IMR-90 (cell line): ENCODE results near the gene PALM2AKAP2. TPM values are rescaled to one million over a fixed set of nuclear protein-coding genes. Genes with fewer than 3 reads are reported as not detected.

Experiments
- ATAC-seq: fragments of 200-7000 bp; cut with Tn5 transposase; 2 replicates; pipeline ENCODE4 v1.9.1; 2020; ENCODE audit warnings: low read depth, mild to moderate bottlenecking, moderate library complexity
- BruUV-seq: library from RNA; stranded (reverse); fragments of 400-500 nt; replicated peaks from 2 replicates; lab custom pipeline; 2021; lab: Mats Ljungman, UMichigan
- CTCF ChIA-PET: fragments of 300-600 bp; formaldehyde crosslinking; extraction: SDS; loops from one replicate; lab custom pipeline; 2021; ENCODE audit warnings: antibody characterized with exemption; lab: Yijun Ruan, JAX
- POLR2A ChIA-PET: fragments of 300-600 bp; sonication (Branson Sonifier 250); formaldehyde crosslinking; loops from one replicate; lab custom pipeline; 2022; ENCODE audit warnings: antibody characterized with exemption; ENCODE audit not compliant: unreplicated experiment; lab: Charles Lee
- DNase-seq: peaks from one replicate; pipeline ENCODE4 v3.0.0; 2013
- H2AFZ ChIP-seq: replicated peaks from 2 replicates; pipeline ENCODE3; 2013; ENCODE audit warnings: low read length, mild to moderate bottlenecking; ENCODE audit not compliant: poor library complexity
- H2AK5ac ChIP-seq: 2 replicates; pipeline ENCODE4 v1.6.1; 2013; ENCODE audit warnings: low read depth, low read length, inconsistent platforms
- H2AK9ac ChIP-seq: replicated peaks from 2 replicates; pipeline ENCODE3; 2013; ENCODE audit warnings: mild to moderate bottlenecking, low read depth, low read length, moderate library complexity; ENCODE audit not compliant: poor library complexity
- H2BK120ac ChIP-seq: 2 replicates; pipeline ENCODE4 v1.6.1; 2013; ENCODE audit warnings: low read depth, low read length, inconsistent platforms
- H2BK15ac ChIP-seq: 3 replicates; pipeline ENCODE4 v1.6.1; 2013; ENCODE audit warnings: low read depth, low read length, inconsistent platforms
- H2BK20ac ChIP-seq: 2 replicates; pipeline ENCODE4 v1.6.1; 2013; ENCODE audit warnings: low read depth, mild to moderate bottlenecking, inconsistent platforms, low read length, moderate library complexity
- H2BK5ac ChIP-seq: 2 replicates; pipeline ENCODE4 v1.6.1; 2013; ENCODE audit warnings: mild to moderate bottlenecking, low read depth, low read length, inconsistent platforms; ENCODE audit not compliant: poor library complexity, severe bottlenecking
- H3K14ac ChIP-seq: replicated peaks from 2 replicates; pipeline ENCODE4 v1.6.1; 2013; ENCODE audit warnings: low read depth, low read length, inconsistent platforms
- H3K18ac ChIP-seq: 2 replicates; pipeline ENCODE4 v1.6.1; 2013; ENCODE audit warnings: low read depth, low read length, control low read depth
- H3K23ac ChIP-seq: 2 replicates; pipeline ENCODE4 v1.6.1; 2013; ENCODE audit warnings: low read depth, low read length, inconsistent platforms
- H3K27ac ChIP-seq: 2 replicates; pipeline ENCODE4 v1.5.1; 2013; ENCODE audit warnings: mild to moderate bottlenecking, control low read depth, low read length; ENCODE audit not compliant: insufficient read depth
- H3K27me3 ChIP-seq: 2 replicates; pipeline ENCODE4 v1.6.1; 2013; ENCODE audit warnings: low read length; ENCODE audit not compliant: control insufficient read depth, insufficient read depth
- H3K36me3 ChIP-seq: 2 replicates; pipeline ENCODE4 v1.6.1; 2013; ENCODE audit warnings: low read length, mixed read lengths; ENCODE audit not compliant: control insufficient read depth, insufficient read depth
- H3K4ac ChIP-seq: 2 replicates; pipeline ENCODE4 v1.6.1; 2013; ENCODE audit warnings: low read depth, low read length, inconsistent platforms
- H3K4me1 ChIP-seq: 2 replicates; pipeline ENCODE4 v1.6.1; 2013; ENCODE audit warnings: low read length, mixed read lengths; ENCODE audit not compliant: control insufficient read depth, insufficient read depth
- H3K4me2 ChIP-seq: 2 replicates; pipeline ENCODE4 v1.6.1; 2013; ENCODE audit warnings: low read depth, mild to moderate bottlenecking, control low read depth, low read length, moderate library complexity
- H3K4me3 ChIP-seq: 2 replicates; pipeline ENCODE4 v1.5.1; 2013; ENCODE audit warnings: low read depth, mild to moderate bottlenecking, control low read depth, low read length, moderate library complexity; ENCODE audit not compliant: insufficient read depth
- H3K56ac ChIP-seq: 2 replicates; pipeline ENCODE4 v1.6.1; 2013; ENCODE audit warnings: low read length, inconsistent platforms; ENCODE audit not compliant: insufficient read depth; ENCODE audit errors: extremely low read depth
- H3K79me1 ChIP-seq, 2 experiments: 2 replicates each; pipeline ENCODE4 v1.6.1; 2013; ENCODE audit warnings: low read length in 2 of 2, inconsistent platforms in 1 of 2, low read depth in 1 of 2
- H3K9ac ChIP-seq: 2 replicates; pipeline ENCODE4 v1.6.1; 2013; ENCODE audit warnings: low read depth, low read length, control low read depth
- H3K9me1 ChIP-seq: 2 replicates; pipeline ENCODE4 v1.6.1; 2013; ENCODE audit warnings: low read length, inconsistent platforms; ENCODE audit not compliant: insufficient read depth
- H3K9me3 ChIP-seq: 2 replicates; pipeline ENCODE4 v1.6.1; 2013; ENCODE audit warnings: low read length; ENCODE audit not compliant: control insufficient read depth, insufficient read depth
- H4K20me1 ChIP-seq: 2 replicates; pipeline ENCODE4 v1.6.1; 2013; ENCODE audit warnings: low read length, inconsistent platforms; ENCODE audit not compliant: insufficient read depth
- H4K5ac ChIP-seq: 2 replicates; pipeline ENCODE4 v1.6.1; 2013; ENCODE audit warnings: mild to moderate bottlenecking, low read depth, low read length, control low read depth
- H4K8ac ChIP-seq, 2 experiments: 2 replicates each; pipeline ENCODE4 v1.6.1; 2013; ENCODE audit warnings: low read depth in 2 of 2, low read length in 2 of 2, control low read depth in 1 of 2, inconsistent platforms in 1 of 2
- H4K91ac ChIP-seq: 2 replicates; pipeline ENCODE4 v1.6.1; 2013; ENCODE audit warnings: low read depth, low read length, inconsistent platforms; ENCODE audit not compliant: insufficient read depth
- MAFK ChIP-seq: IDR thresholded peaks from 2 replicates; pipeline ENCODE4 v1.6.1; 2012; ENCODE audit warnings: low read depth, low read length, improper control_type of control experiment
- SMC3 ChIP-seq: fragments of 150-350 bp; IDR thresholded peaks from 2 replicates; pipeline ENCODE4 v1.6.1; 2016; ENCODE audit warnings: low read depth, mild to moderate bottlenecking, antibody characterized with exemption, low read length, moderate library complexity
- WGBS, 2 experiments: methylation state at CpG; one replicate each; pipeline versions ENCODE4 v1.1.5 to v1.1.7; 2013; ENCODE audit warnings: missing lambda C conversion rate in 2 of 2; ENCODE audit not compliant: insufficient read length in 1 of 2; ENCODE audit errors: extremely low coverage in 2 of 2; 5-methylcytosine and 5-hydroxymethylcytosine counted together
- dilution Hi-C: fragments of 300-500 bp; cut with HindIII; formaldehyde crosslinking; loops from one replicate; pipeline ENCODE4 v1.14.3; 2018; ENCODE audit warnings: low sequenced_read_pairs; ENCODE audit not compliant: unreplicated experiment
- in situ Hi-C: fragments of 300-500 bp; cut with MboI; formaldehyde crosslinking; loops from 3 replicates; pipeline ENCODE4 v1.14.3; 2019; ENCODE audit warnings: low sequenced_read_pairs, inconsistent platforms, mixed read lengths
- intact Hi-C: fragments of 100-400 bp; cut with micrococcal nuclease; formaldehyde crosslinking; loops from 2 replicates; pipeline ENCODE4 v1.10.0; 2022
- polyA plus RNA-seq, 3 experiments: library from polyadenylated mRNA; depleted of rRNA; stranded (reverse); fragments of >200 nt; gene quantifications; 2 replicates each; pipeline ENCODE4 v1.2.3, GENCODE V29; 2012; ENCODE audit warnings: low replicate concordance in 1 of 3
- total RNA-seq: library from RNA; depleted of rRNA; stranded (reverse); fragments of >200 nt; gene quantifications from 2 replicates; pipeline ENCODE4 v1.2.3, GENCODE V29; 2012

PALM2AKAP2 gene
- total and polyA plus RNA-seq, 2 of the 4 experiments (the other 2 are of a cell fraction), result 3.2 to 14.2 TPM

DNA sequence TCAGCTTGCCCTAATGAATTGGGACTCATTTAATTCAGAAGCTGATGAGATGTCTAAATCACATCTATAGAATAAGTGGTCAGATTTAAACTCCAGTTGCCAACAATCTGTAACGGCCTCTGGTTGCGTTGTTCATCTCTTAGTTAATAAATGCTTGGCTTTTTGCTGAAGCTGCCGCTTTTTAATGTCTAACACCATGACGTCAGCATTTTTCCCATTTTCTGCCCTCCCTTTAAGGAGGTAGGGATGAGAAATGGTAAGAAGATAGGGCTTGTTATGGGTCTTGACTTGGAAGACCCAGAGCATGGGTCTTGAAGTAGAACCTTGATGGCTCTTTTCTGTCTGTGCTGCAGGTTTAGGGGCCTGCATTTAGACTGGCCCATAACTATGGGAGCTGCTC is 33.3 kb downstream of the PALM2AKAP2 start:
- WGBS, 2 experiments, result no CpG with 5 or more reads among the region's 4 CpGs
- Histone ChIP-seq H3K9ac (no peak overlapping the region), H3K56ac (no peak overlapping the region), H2BK120ac (no peak overlapping the region), H3K9me1 (peaks cover 38% of the 10 kb centered on the region), H2AK9ac (no peak overlapping the region), H3K27me3 (no peaks in the 10 kb centered on the region), H3K23ac (no peak overlapping the region), H3K4me2 (no peak overlapping the region), H3K4me1 (peaks cover 20% of the 10 kb centered on the region), H3K18ac (no peak overlapping the region), H3K4ac (no peak overlapping the region), H4K20me1 (no peaks in the 10 kb centered on the region), H3K36me3 (peaks cover 1% of the 10 kb centered on the region; the same call in 1 of the 2 replicates), H2AK5ac (0 out of 2 replicates have a peak overlapping the region, but pooled peaks have one; percentile 44), H3K9me3 (no peaks in the 10 kb centered on the region), H2AFZ (no peak overlapping the region), H4K91ac (no peak overlapping the region), H3K4me3 (no peak overlapping the region), H4K8ac (no peak overlapping the region), H3K14ac (no peak overlapping the region), H2BK20ac (no peak overlapping the region), H2BK5ac (no peak overlapping the region), H3K27ac (no peak overlapping the region), H3K79me1 (peaks cover 21 to 69% of the 10 kb centered on the region in 2 experiments), H4K5ac (no peak overlapping the region), H2BK15ac (no peak overlapping the region)
- ATAC-seq (no peak), DNase-seq (no peak)
- TF ChIP-seq SMC3 (no peak), MAFK (peak; percentile 66)
- ChIA-PET POLR2A (no interaction called here), CTCF (no interaction called here)
- intact Hi-C loops (no loop called here), dilution Hi-C loops (no loop called here), in situ Hi-C loops (no loop called here)
- no TSS peak for BruUV-seq
